IMR-90 (cell line): ENCODE data around the gene ALOX12. TPM values are rescaled to one million over a fixed set of nuclear protein-coding genes. Genes with fewer than 3 reads are reported as not detected.

Experiments
- ATAC-seq: fragments of 200-7000 bp; cut with Tn5 transposase; 2 replicates; pipeline ENCODE4 v1.9.1; 2020; ENCODE audit warnings: low read depth, mild to moderate bottlenecking, moderate library complexity
- BruUV-seq: library from RNA; stranded (reverse); fragments of 400-500 nt; replicated peaks from 2 replicates; lab custom pipeline; 2021; lab: Mats Ljungman, UMichigan
- CTCF ChIA-PET: fragments of 300-600 bp; formaldehyde crosslinking; extraction: SDS; loops from one replicate; lab custom pipeline; 2021; ENCODE audit warnings: antibody characterized with exemption; lab: Yijun Ruan, JAX
- POLR2A ChIA-PET: fragments of 300-600 bp; sonication (Branson Sonifier 250); formaldehyde crosslinking; loops from one replicate; lab custom pipeline; 2022; ENCODE audit warnings: antibody characterized with exemption; ENCODE audit not compliant: unreplicated experiment; lab: Charles Lee
- DNase-seq: peaks from one replicate; pipeline ENCODE4 v3.0.0; 2013
- H2AFZ ChIP-seq: replicated peaks from 2 replicates; pipeline ENCODE3; 2013; ENCODE audit warnings: low read length, mild to moderate bottlenecking; ENCODE audit not compliant: poor library complexity
- H2AK5ac ChIP-seq: 2 replicates; pipeline ENCODE4 v1.6.1; 2013; ENCODE audit warnings: low read depth, low read length, inconsistent platforms
- H2AK9ac ChIP-seq: replicated peaks from 2 replicates; pipeline ENCODE3; 2013; ENCODE audit warnings: mild to moderate bottlenecking, low read depth, low read length, moderate library complexity; ENCODE audit not compliant: poor library complexity
- H2BK120ac ChIP-seq: 2 replicates; pipeline ENCODE4 v1.6.1; 2013; ENCODE audit warnings: low read depth, low read length, inconsistent platforms
- H2BK15ac ChIP-seq: 3 replicates; pipeline ENCODE4 v1.6.1; 2013; ENCODE audit warnings: low read depth, low read length, inconsistent platforms
- H2BK20ac ChIP-seq: 2 replicates; pipeline ENCODE4 v1.6.1; 2013; ENCODE audit warnings: low read depth, mild to moderate bottlenecking, inconsistent platforms, low read length, moderate library complexity
- H2BK5ac ChIP-seq: 2 replicates; pipeline ENCODE4 v1.6.1; 2013; ENCODE audit warnings: mild to moderate bottlenecking, low read depth, low read length, inconsistent platforms; ENCODE audit not compliant: poor library complexity, severe bottlenecking
- H3K14ac ChIP-seq: replicated peaks from 2 replicates; pipeline ENCODE4 v1.6.1; 2013; ENCODE audit warnings: low read depth, low read length, inconsistent platforms
- H3K18ac ChIP-seq: 2 replicates; pipeline ENCODE4 v1.6.1; 2013; ENCODE audit warnings: low read depth, low read length, control low read depth
- H3K23ac ChIP-seq: 2 replicates; pipeline ENCODE4 v1.6.1; 2013; ENCODE audit warnings: low read depth, low read length, inconsistent platforms
- H3K27ac ChIP-seq: 2 replicates; pipeline ENCODE4 v1.5.1; 2013; ENCODE audit warnings: mild to moderate bottlenecking, control low read depth, low read length; ENCODE audit not compliant: insufficient read depth
- H3K27me3 ChIP-seq: 2 replicates; pipeline ENCODE4 v1.6.1; 2013; ENCODE audit warnings: low read length; ENCODE audit not compliant: control insufficient read depth, insufficient read depth
- H3K36me3 ChIP-seq: 2 replicates; pipeline ENCODE4 v1.6.1; 2013; ENCODE audit warnings: low read length, mixed read lengths; ENCODE audit not compliant: control insufficient read depth, insufficient read depth
- H3K4ac ChIP-seq: 2 replicates; pipeline ENCODE4 v1.6.1; 2013; ENCODE audit warnings: low read depth, low read length, inconsistent platforms
- H3K4me1 ChIP-seq: 2 replicates; pipeline ENCODE4 v1.6.1; 2013; ENCODE audit warnings: low read length, mixed read lengths; ENCODE audit not compliant: control insufficient read depth, insufficient read depth
- H3K4me2 ChIP-seq: 2 replicates; pipeline ENCODE4 v1.6.1; 2013; ENCODE audit warnings: low read depth, mild to moderate bottlenecking, control low read depth, low read length, moderate library complexity
- H3K4me3 ChIP-seq: 2 replicates; pipeline ENCODE4 v1.5.1; 2013; ENCODE audit warnings: low read depth, mild to moderate bottlenecking, control low read depth, low read length, moderate library complexity; ENCODE audit not compliant: insufficient read depth
- H3K56ac ChIP-seq: 2 replicates; pipeline ENCODE4 v1.6.1; 2013; ENCODE audit warnings: low read length, inconsistent platforms; ENCODE audit not compliant: insufficient read depth; ENCODE audit errors: extremely low read depth
- H3K79me1 ChIP-seq, 2 experiments: 2 replicates each; pipeline ENCODE4 v1.6.1; 2013; ENCODE audit warnings: low read length in 2 of 2, inconsistent platforms in 1 of 2, low read depth in 1 of 2
- H3K9ac ChIP-seq: 2 replicates; pipeline ENCODE4 v1.6.1; 2013; ENCODE audit warnings: low read depth, low read length, control low read depth
- H3K9me1 ChIP-seq: 2 replicates; pipeline ENCODE4 v1.6.1; 2013; ENCODE audit warnings: low read length, inconsistent platforms; ENCODE audit not compliant: insufficient read depth
- H3K9me3 ChIP-seq: 2 replicates; pipeline ENCODE4 v1.6.1; 2013; ENCODE audit warnings: low read length; ENCODE audit not compliant: control insufficient read depth, insufficient read depth
- H4K20me1 ChIP-seq: 2 replicates; pipeline ENCODE4 v1.6.1; 2013; ENCODE audit warnings: low read length, inconsistent platforms; ENCODE audit not compliant: insufficient read depth
- H4K5ac ChIP-seq: 2 replicates; pipeline ENCODE4 v1.6.1; 2013; ENCODE audit warnings: mild to moderate bottlenecking, low read depth, low read length, control low read depth
- H4K8ac ChIP-seq, 2 experiments: 2 replicates each; pipeline ENCODE4 v1.6.1; 2013; ENCODE audit warnings: low read depth in 2 of 2, low read length in 2 of 2, control low read depth in 1 of 2, inconsistent platforms in 1 of 2
- H4K91ac ChIP-seq: 2 replicates; pipeline ENCODE4 v1.6.1; 2013; ENCODE audit warnings: low read depth, low read length, inconsistent platforms; ENCODE audit not compliant: insufficient read depth
- BHLHE40 ChIP-seq: fragments of 150-350 bp; IDR thresholded peaks from 2 replicates; pipeline ENCODE4 v1.6.1; 2016; ENCODE audit warnings: mild to moderate bottlenecking, low read depth, low read length
- CHD1 ChIP-seq: IDR thresholded peaks from 2 replicates; pipeline ENCODE4 v1.6.1; 2012; ENCODE audit warnings: low read depth, low read length, improper control_type of control experiment
- FOS ChIP-seq: fragments of 150-350 bp; IDR thresholded peaks from 2 replicates; pipeline ENCODE4 v1.6.1; 2016; ENCODE audit warnings: low read depth, low read length
- WGBS, 2 experiments: methylation state at CpG; one replicate each; pipeline versions ENCODE4 v1.1.5 to v1.1.7; 2013; ENCODE audit warnings: missing lambda C conversion rate in 2 of 2; ENCODE audit not compliant: insufficient read length in 1 of 2; ENCODE audit errors: extremely low coverage in 2 of 2; 5-methylcytosine and 5-hydroxymethylcytosine counted together
- dilution Hi-C: fragments of 300-500 bp; cut with HindIII; formaldehyde crosslinking; loops from one replicate; pipeline ENCODE4 v1.14.3; 2018; ENCODE audit warnings: low sequenced_read_pairs; ENCODE audit not compliant: unreplicated experiment
- in situ Hi-C: fragments of 300-500 bp; cut with MboI; formaldehyde crosslinking; loops from 3 replicates; pipeline ENCODE4 v1.14.3; 2019; ENCODE audit warnings: low sequenced_read_pairs, inconsistent platforms, mixed read lengths
- intact Hi-C: fragments of 100-400 bp; cut with micrococcal nuclease; formaldehyde crosslinking; loops from 2 replicates; pipeline ENCODE4 v1.10.0; 2022
- polyA plus RNA-seq, 3 experiments: library from polyadenylated mRNA; depleted of rRNA; stranded (reverse); fragments of >200 nt; gene quantifications; 2 replicates each; pipeline ENCODE4 v1.2.3, GENCODE V29; 2012; ENCODE audit warnings: low replicate concordance in 1 of 3
- total RNA-seq: library from RNA; depleted of rRNA; stranded (reverse); fragments of >200 nt; gene quantifications from 2 replicates; pipeline ENCODE4 v1.2.3, GENCODE V29; 2012

ALOX12 gene
- total and polyA plus RNA-seq, 2 of the 4 experiments (the other 2 are of a cell fraction): 0.03 TPM; not detected in 1

- Histone ChIP-seq H4K20me1 (no peaks in the 10 kb centered on the region; the same call in 1 of the 2 replicates), H3K4ac (no peak overlapping the region), H3K4me3 (no peak overlapping the region), H4K5ac (no peak overlapping the region), H3K36me3 (peaks cover 32% of the 10 kb centered on the region), H2BK120ac (no peak overlapping the region), H3K27me3 (no peaks in the 10 kb centered on the region), H3K9me3 (no peaks in the 10 kb centered on the region), H3K9me1 (no peaks in the 10 kb centered on the region), H2BK15ac (no peak overlapping the region), H2BK5ac (no peak overlapping the region), H3K4me2 (no peak overlapping the region), H2AFZ (no peak overlapping the region), H2AK5ac (no peak overlapping the region), H2AK9ac (no peak overlapping the region), H3K18ac (no peak overlapping the region), H3K9ac (no peak overlapping the region), H4K8ac (no peak overlapping the region), H4K91ac (no peak overlapping the region), H2BK20ac (no peak overlapping the region), H3K4me1 (peaks cover 8% of the 10 kb centered on the region; the same call in 1 of the 2 replicates), H3K23ac (no peak overlapping the region), H3K27ac (no peak overlapping the region), H3K14ac (no peak overlapping the region), H3K79me1 (no peaks in the 10 kb centered on the region), H3K56ac (no peak overlapping the region)
- 47% methylated on average over 43 of the region's 58 CpGs; no CpG with 5 or more reads in 1 of the 2 experiments for WGBS, 2 experiments
- dilution Hi-C loops: no loop called here
- BruUV-seq: no TSS peak
- intact Hi-C loops: no loop called here
- no peak for TF ChIP-seq BHLHE40
- no peak for TF ChIP-seq FOS
- TF ChIP-seq CHD1: no peak
- CTCF ChIA-PET: interaction anchor here (1.2 kb wide), 1 partner anchor 8 kb away, joined by 4 read pairs; no protein-coding TSS in a partner anchor
- in situ Hi-C loops: no loop called here
- DNase-seq: no peak
- ATAC-seq: no peak
- POLR2A ChIA-PET: no interaction called here
Measured at GRCh38 chr17:6996256-6997011, 585 bp downstream of the ALOX12 start.
